ENCODE results near the gene UGT1A8.

The UGT1A8 gene

DNA sequence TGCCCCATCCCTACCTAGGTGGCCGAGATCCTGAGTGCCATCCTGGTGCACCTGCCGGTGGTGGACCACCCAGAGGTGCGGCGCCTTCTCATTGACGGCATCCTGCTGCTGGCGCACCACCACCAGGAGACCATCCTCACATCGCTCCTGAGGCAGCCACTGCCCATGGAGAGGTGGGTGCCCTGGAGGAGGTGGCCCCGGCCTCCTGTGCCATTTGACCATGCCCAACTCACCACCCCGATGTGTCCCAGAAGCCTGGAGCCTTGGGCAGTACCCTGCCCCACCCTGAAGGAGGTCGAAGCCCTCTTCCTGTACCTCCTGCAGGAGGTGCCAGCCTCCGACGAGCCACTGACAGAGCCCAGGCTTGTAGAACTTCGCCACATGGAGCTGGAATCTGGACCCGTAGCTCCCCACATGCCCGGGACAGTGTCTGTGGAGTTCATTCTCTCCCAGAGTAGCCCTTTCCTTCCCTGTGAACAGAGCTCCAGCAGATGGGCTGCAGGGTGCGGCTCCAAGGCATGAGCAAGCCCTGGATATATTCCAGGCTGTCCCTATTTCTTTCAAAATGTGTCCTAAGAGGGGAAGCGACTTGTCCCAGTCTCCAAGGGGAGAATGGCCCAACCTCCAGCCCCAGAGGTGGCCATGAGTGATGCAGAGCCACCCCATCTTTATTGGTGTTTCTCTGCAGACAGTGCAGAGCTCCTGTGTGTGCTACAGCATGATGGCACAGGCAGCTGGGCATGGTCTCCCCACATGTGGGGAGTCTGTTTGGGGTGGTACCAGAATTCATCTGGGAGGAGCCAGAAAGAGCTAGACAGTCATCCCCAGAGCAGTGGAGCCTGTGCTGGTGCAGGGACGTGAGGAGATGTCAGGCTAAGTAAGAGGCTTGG is 202.7 kb downstream of the UGT1A8 start:
- DNase-seq (ENCODE audit: low read depth), result no peak

DNA sequence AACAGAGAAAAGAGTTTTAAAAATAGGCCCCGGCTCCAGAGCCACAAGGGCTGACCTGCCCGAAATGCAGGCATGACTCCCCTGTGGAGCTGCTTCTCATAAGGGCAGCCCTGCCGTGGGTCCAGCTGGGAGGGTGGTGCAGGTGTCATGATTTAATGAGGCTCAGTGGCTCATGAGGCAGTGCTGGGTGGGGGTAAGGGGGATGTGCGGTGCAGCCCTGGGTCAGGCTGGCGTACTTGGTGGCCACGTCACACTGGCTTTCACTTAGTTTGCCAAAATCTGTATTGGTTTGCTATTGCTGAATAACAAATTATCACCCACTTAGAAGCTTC is 203.3 kb downstream of the UGT1A8 start:
- no peak for DNase-seq (ENCODE audit: low read depth)

DNA sequence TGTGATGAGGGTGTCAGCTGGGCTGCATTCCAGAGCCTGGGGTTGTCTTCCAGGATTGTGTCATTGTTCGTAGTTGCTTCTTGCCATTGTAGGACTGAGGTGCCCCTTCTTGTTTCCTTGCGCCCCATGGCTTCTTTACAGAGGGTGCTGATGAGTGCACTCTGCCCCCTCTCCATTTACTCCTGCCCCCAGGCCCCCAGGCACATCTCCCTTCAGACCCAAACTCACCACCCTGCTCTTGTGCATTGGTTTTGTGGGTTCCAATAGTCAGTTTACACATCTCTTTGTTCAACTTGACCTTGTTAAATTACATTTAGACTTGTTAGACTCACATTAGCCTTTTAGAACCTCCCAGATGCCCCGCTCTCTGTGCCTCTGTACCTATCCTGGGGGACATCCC is 203.8 kb downstream of the UGT1A8 start:
- DNase-seq (ENCODE audit: low read depth), result no peak

DNA sequence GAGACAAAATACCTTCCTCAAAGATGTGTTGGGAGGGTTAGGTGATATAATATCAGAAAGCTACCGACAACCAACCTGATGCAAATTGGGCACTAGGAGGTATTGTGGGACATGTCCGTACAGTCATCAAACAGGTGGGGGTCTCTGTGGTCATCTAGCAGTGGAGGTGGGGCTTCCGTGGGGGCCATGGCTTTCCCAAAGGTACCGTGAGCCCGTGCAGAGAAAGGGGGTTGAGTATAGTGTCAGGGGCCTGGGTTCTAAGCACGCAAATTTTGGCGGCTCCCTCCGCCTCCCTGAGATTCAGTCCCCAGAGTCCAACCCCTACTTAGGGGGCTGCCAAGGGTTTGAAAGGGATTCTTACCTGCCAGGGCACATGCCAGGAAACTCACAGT is 204.3 kb downstream of the UGT1A8 start:
- no peak for DNase-seq (ENCODE audit: low read depth)

DNA sequence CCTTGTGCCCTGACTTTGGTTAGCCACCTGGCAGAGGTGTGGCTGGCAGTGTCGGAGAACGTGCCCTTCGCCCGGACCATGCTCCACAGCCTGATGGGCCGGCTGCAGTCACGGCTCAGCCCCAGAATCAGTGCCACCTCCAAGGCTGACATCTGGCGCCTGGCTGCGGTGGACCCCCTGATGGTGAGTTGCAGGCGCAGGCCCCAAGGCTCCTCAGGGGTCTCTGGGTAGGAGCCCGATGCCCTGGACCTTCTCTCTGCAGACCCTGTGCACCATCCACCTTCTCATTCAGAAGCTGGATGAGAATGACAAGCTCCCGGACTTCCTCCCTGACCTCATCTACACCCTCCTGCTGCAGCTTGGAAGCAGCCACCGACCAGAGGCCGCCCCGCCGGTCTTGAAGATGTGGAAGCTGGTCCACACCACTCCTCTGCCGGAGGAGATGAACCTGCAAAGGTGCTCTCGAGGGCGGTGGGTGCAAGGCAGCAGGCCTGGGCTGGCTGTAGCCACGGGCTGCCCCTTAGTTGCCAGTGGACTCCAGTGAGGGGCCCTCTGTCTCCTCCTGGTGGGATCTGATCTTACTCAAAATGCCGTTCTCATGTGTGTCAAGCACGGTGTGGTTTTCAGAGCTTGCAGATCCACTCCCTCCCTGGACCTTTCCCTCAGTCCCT is 204.8 kb downstream of the UGT1A8 start:
- no peak for DNase-seq (ENCODE audit: low read depth)

Measured in amniotic epithelial cell (primary cell).